PFSK-1 (cell line): ENCODE measurements around the gene TNS3.

ENCODE experiments used
- FOXP2 ChIP-seq: optimal IDR thresholded peaks from 2 replicates; pipeline ENCODE3; 2011; ENCODE audit warnings: borderline replicate concordance, control low read depth, inconsistent platforms; ENCODE audit not compliant: insufficient read depth; ENCODE audit errors: extremely low read length, extremely low read depth
- POLR2AphosphoS5 ChIP-seq: IDR thresholded peaks from 2 replicates; pipeline ENCODE4 v1.6.1; 2012; ENCODE audit warnings: low read depth, mild to moderate bottlenecking, control low read depth, low read length, moderate library complexity
- SIN3A ChIP-seq: IDR thresholded peaks from 2 replicates; pipeline ENCODE4 v1.6.1; 2012; ENCODE audit warnings: mild to moderate bottlenecking, low read length, moderate library complexity, borderline replicate concordance; ENCODE audit not compliant: insufficient read depth
- TAF1 ChIP-seq: IDR thresholded peaks from 2 replicates; pipeline ENCODE4 v1.6.1; 2012; ENCODE audit warnings: low read length, control low read depth, borderline replicate concordance; ENCODE audit not compliant: insufficient read depth
- TF ChIP-seq, protein P1 (sequence below), 2 experiments: IDR thresholded peaks; 2 replicates each; pipeline versions ENCODE4 v1.6.1 to v1.8.0; 2011 to 2012; ENCODE audit warnings: low read depth in 2 of 2, low read length in 2 of 2, control low read depth in 1 of 2, inconsistent platforms in 1 of 2, mild to moderate bottlenecking in 1 of 2, moderate library complexity in 1 of 2; ENCODE audit not compliant: insufficient read depth in 1 of 2

Gene TNS3

DNA sequence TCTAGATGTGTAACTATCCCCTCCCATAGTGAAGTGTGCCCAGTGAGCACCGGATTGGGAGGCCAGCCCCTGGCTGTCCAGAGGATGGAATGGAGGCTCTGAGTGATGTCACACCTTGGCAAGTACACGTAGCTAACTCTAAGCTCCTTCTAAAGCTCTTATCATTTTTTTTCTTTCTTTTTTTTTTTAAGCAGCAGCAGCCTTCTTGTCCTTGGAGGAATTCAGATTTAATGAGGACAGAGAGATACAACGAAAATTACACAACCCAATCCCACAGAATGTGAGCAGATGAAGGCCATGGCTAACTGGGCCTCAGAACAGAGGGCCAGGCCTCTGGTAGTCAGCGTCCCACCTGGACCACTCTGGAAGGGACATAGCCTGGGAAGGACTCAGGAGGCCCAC is 11.3 kb downstream of the TNS3 start:
- TF ChIP-seq TAF1 = no peak
- no peak for TF ChIP-seq FOXP2
- no peak for TF ChIP-seq POLR2AphosphoS5
- TF ChIP-seq, protein P1, sequence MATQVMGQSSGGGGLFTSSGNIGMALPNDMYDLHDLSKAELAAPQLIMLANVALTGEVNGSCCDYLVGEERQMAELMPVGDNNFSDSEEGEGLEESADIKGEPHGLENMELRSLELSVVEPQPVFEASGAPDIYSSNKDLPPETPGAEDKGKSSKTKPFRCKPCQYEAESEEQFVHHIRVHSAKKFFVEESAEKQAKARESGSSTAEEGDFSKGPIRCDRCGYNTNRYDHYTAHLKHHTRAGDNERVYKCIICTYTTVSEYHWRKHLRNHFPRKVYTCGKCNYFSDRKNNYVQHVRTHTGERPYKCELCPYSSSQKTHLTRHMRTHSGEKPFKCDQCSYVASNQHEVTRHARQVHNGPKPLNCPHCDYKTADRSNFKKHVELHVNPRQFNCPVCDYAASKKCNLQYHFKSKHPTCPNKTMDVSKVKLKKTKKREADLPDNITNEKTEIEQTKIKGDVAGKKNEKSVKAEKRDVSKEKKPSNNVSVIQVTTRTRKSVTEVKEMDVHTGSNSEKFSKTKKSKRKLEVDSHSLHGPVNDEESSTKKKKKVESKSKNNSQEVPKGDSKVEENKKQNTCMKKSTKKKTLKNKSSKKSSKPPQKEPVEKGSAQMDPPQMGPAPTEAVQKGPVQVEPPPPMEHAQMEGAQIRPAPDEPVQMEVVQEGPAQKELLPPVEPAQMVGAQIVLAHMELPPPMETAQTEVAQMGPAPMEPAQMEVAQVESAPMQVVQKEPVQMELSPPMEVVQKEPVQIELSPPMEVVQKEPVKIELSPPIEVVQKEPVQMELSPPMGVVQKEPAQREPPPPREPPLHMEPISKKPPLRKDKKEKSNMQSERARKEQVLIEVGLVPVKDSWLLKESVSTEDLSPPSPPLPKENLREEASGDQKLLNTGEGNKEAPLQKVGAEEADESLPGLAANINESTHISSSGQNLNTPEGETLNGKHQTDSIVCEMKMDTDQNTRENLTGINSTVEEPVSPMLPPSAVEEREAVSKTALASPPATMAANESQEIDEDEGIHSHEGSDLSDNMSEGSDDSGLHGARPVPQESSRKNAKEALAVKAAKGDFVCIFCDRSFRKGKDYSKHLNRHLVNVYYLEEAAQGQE (IDR thresholded peaks at IDR 0.05; ENCODE audit: insufficient read depth in 1 of 2, low read depth in 2 of 2, low read length in 2 of 2) = no peak

DNA sequence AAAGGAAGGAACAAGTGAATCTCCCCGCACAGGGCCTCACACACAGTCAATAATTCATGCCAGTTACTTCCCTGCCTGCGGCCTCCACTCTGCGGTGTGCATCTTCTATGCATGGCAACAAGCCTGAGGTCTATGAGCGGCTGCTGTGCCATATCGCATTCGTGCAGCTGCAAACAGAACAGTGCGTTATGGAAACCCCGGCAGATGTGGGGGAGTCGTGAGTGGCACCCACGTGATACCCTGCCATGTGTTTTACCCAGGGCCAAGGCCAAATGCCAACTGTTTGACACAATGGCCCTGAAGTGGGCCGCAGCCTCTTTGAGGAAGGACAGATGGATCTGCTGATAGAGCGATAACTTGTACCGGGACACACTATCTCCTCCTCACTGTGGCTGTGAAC is 13.4 kb downstream of the TNS3 start:
- TF ChIP-seq, protein P1 (IDR thresholded peaks at IDR 0.05; ENCODE audit: insufficient read depth in 1 of 2, low read depth in 2 of 2, low read length in 2 of 2) = no peak
- TF ChIP-seq FOXP2 (no peak), POLR2AphosphoS5 (no peak), TAF1 (no peak), SIN3A (no peak)

DNA sequence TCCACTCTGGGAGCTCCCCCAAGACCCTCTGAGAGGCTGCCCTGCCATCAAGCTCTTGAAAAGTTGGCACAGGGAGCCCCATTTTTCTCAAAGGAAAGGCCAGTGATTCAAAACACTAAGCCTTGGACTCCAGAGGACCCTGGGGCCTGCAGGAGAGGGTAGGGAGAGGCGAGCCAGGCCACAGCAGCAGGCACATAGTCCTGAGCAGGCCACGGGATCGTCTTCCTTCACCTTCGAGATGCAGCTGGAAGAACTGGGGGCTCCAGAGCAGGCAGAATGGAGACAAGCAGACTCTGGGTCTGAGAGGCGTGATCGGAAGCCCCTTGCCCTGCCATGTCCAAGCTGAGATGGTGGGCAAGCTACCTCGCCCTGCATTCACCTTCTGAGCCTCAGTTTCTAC is 13.9 kb downstream of the TNS3 start:
- no peak for TF ChIP-seq FOXP2
- TF ChIP-seq, protein P1 (IDR thresholded peaks at IDR 0.05; ENCODE audit: insufficient read depth in 1 of 2, low read depth in 2 of 2, low read length in 2 of 2) = no peak
- no peak for TF ChIP-seq POLR2AphosphoS5
- TF ChIP-seq SIN3A = no peak
- no peak for TF ChIP-seq TAF1

DNA sequence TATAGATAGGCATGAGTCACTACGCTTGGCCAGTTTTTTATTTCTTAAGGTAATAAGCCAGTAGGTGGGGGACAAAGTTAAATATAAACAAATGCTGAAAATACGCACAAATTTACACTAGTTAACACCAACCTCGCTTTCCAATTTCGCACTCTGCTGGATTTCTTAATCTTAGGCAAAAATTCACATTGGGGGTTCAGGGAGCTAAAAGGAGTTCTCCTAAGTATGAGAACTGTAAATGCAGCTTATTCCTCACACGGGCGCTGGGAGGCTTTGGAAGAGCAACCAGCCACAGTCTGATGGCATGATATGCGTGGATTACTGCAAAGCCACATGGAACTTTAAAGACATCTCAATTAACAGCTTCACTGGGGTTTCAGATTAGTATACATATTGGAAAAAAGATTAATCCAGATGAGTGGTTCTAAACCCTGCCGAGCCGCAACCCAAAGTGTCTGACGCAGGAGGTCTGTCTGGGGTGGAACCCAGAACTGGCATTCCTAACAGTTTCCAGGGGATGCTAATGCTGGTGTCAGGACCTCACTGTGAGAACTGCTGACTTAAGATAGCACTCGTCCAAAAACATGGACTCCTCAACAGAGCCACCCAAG is 16.2 kb downstream of the TNS3 start:
- TF ChIP-seq SIN3A = no peak

DNA sequence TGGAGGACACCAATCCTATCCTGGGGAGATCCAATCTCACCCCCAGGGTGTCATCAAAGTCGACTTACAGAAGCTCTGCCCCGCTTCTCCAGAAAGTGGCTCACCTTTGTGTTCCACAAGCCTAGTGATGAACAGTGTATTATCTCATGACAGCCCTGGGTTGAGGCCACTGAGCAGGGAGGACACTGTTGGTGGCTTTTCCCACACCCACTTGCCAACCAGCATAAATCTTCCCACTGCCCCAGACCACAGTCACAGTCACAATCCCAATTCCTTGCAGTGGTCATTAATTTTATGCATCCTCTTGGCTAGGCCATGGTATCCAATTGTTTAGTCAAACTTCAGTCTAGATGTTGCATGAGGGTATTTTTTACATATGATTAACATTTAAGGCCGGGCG is 18.4 kb downstream of the TNS3 start:
- TF ChIP-seq TAF1 (no peak), POLR2AphosphoS5 (no peak), SIN3A (no peak), FOXP2 (no peak)
- TF ChIP-seq, protein P1 (IDR thresholded peaks at IDR 0.05; ENCODE audit: insufficient read depth in 1 of 2, low read depth in 2 of 2, low read length in 2 of 2) = no peak
